GM12864 (cell line): Measurements from ENCODE around the gene TLCD4.

Experiments
- DNase-seq: peaks from one replicate; pipeline ENCODE4 v3.0.0-alpha.2; 2011; ENCODE audit warnings: low read depth
- H3K4me3 ChIP-seq: 2 replicates; pipeline ENCODE4 v1.5.1; 2011; ENCODE audit warnings: mild to moderate bottlenecking, low read depth, low read length, control low read depth
- CTCF ChIP-seq: IDR thresholded peaks from 2 replicates; pipeline ENCODE4 v1.5.1; 2011; ENCODE audit warnings: low read depth, mild to moderate bottlenecking, moderate library complexity, low read length, control low read depth, inconsistent platforms; ENCODE audit errors: missing control alignments

TLCD4 gene

GRCh38 chr1:95126366-95126765 lies 9.2 kb downstream of the TLCD4 start:
- no peak for TF ChIP-seq CTCF
- no peak for DNase-seq
- no peak overlapping the region for H3K4me3 ChIP-seq

DNA sequence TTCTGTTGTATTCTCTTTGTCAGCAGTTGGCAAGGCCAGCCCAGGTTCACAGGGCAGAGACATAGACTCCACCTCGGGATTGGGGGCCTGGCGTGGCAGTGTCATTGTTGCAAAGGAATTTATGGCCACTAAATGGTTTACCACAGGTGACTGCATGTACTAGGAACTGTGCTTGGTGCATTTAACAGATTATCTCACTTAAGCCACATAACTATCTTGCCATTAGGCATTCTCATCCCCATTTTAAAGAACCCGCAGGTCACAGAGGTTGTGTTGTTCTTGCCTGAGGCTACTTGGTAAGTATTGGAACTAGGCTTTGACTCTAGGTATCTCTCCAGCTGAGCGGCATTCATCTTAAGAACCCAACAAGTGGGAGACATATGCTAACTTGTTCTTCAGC lies 9.7 kb downstream of the TLCD4 start:
- H3K4me3 ChIP-seq: no peak overlapping the region
- no peak for DNase-seq
- no peak for TF ChIP-seq CTCF

- DNase-seq: no peak
- H3K4me3 ChIP-seq: no peak overlapping the region
- TF ChIP-seq CTCF: no peak
Observed at GRCh38 chr1:95127380-95127779, 10.2 kb downstream of the TLCD4 start.

DNA sequence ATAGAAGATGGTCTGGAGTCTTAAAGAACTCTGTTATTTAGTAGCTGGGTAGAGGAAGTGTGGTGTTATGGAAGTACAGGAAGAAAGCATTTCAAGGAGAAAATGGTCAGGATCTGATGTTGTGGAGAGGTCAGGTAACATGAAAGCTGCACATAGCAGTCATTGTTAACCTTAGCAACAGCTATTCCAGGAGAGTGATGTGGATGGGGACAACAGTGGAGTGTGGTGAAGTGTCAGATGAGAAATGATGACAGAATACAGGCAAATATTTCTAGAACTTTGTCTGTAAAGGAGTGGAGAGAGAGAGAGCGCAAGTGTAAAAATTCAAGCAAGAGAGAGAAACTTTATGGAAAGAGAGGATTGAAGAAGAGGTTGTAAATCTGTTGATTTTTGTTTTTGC lies 15.6 kb downstream of the TLCD4 start:
- no peak overlapping the region for H3K4me3 ChIP-seq
- no peak for DNase-seq
- no peak for TF ChIP-seq CTCF

DNA sequence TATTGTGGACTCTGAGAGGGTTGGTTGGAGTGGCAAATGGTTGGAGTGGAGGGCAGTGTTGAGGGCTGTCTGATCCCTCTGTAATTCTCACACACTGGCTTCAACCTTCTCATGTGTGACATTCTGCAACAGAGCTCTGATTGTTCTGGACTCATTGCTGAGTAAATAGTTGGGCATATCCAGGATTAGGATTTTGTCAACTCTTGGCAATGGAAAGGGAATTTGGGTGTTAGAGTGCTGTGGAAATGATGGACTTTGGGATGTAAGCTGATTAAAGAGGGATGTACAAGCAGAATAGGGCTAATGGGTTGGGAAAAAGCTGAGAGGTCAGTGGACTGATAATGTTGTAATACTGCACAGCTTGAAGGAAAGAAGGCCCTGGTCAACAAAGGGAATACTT lies 16.5 kb downstream of the TLCD4 start:
- no peak for DNase-seq
- no peak overlapping the region for H3K4me3 ChIP-seq
- no peak for TF ChIP-seq CTCF

GRCh38 chr1:95138223-95138622 lies 21.1 kb downstream of the TLCD4 start:
- no peak overlapping the region for H3K4me3 ChIP-seq
- DNase-seq: no peak
- TF ChIP-seq CTCF: no peak

DNA sequence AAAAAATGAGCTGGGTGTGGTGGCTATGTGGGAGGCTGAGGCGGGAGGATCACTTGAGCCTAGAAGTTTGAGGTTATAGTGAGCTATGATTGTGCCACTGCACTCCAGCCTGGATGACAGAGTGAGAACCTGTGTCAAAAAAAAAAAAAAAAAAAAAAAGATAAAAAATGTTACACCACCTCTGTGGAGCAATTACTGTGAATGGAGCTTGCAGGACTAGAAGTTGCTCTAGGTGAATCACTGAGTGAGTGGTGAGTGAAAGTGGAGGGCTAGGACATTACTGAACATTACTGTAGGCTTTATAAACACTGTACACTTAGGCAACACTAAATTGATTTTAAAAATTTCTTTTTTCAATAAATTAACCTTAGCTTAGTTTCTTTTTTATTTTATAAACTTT lies 21.9 kb downstream of the TLCD4 start:
- TF ChIP-seq CTCF: no peak
- H3K4me3 ChIP-seq: no peak overlapping the region
- DNase-seq: no peak
